HG02763 (cell line): ENCODE measurements around the gene BTNL3.
"Not testable (repeated sequence)": the region's sequence is repeated elsewhere in the genome, so short reads cannot be mapped to it uniquely, and the experiment has no call there.

Source experiments
- ATAC-seq: cut with Tn5 transposase; IDR thresholded peaks from one replicate; pipeline ENCODE4 v1.9.1; 2021; ENCODE audit warnings: mild to moderate bottlenecking, moderate library complexity; ENCODE audit not compliant: unreplicated experiment

BTNL3 gene

DNA sequence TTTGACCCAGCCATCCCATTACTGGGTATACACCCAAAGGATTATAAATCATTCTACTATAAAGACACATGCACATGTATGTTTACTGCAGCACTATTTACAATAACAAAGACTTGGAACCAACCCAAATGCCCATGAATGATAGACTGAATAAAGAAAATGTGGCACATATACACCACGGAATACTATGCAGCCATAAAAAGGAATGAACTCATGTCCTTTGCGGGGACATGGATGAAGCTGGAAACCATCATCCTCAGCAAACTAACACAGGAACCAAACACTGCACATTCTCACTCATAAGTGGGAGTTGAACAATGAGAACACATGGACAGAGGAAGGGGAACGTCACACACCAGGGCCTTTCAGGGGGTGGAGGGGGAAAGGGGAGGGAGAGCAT lies 28.8 kb downstream of the BTNL3 start:
- ATAC-seq = not testable (repeated sequence)

GRCh38 chr5:181020688-181021087 lies 32.0 kb downstream of the BTNL3 start:
- ATAC-seq = no peak

DNA sequence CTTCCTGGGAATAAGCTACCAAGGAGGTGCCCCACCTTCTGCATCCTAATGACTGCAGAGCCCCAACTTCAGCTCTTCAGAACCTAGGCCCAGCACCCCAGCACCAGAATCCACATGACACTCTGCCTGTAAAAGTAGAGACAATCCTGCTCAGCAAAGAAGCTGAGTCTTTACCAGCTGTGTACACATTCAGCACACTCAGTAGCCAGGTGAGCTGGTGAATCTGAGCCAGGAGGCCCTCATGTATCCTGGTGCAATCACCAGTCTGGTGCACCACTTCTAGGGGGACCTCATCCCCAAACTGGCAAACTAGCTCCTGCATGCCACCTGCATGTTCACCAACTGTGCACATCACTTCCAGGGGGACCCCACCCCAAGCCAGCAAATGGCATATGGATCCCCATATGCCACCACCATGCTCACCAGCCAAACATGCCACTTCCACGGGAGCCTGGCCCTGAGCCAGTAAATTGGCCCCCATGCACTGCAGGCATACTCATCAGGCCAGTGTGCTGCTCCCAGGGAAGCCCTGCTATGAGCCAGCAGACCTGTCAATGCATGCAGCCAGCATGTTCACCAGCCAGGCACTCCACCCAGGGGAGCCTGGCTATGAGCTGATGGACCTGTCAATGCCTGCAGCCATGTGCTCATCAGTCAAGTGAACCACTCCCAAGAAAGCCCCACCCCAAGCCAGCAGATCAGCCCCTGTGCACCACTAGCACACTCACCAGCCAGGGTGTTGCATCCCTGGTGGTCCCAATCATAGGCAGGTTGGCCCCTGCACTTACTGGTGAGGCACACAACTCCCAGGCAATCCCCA lies 35.8 kb downstream of the BTNL3 start:
- no peak for ATAC-seq

- no peak for ATAC-seq
These were observed 38.9 kb downstream of the BTNL3 start for GRCh38 chr5:181027452-181028031.

- no peak for ATAC-seq
These were observed 39.6 kb downstream of the BTNL3 start for GRCh38 chr5:181028032-181028819.

- no peak for ATAC-seq
These were observed 43.1 kb downstream of the BTNL3 start for GRCh38 chr5:181031716-181032115.

DNA sequence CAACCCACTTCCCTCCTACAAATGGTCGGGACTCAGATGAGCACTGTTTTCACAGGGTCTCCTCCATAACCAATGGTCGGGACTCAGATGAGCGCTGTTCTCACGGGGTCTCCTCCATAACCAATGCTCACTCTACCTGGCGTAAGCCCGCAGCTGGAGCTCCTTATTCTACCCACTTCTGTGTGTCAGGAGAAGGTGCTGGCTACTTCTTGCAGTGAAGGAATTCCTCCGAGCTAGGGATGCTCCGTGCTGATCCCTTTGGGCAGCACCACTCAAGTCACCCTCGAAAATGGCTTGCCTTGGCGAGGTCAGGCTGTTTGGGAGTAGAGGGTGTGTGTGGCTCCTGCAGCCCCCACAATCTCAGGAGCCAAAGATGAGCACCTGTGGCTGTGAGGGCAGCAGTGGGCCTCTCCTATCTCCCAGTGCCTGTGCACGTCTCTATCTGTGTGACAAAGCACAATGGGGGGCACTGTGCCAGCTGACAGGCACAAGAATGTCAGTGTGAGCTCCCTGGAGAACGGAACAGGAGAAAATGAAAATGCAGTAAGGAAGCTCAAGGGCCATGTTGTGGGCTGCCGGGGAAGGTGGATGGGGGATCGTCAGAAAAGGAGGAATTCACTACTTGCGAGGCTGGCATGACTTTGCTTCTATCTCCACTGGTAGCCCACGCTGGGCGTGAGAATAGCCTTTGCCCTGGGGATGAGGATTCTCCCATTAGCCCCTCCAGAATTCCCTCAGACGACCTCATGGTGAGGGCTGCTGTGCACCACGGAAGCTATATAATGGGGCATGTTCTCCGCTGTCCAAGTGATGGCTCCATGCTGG lies 47.6 kb downstream of the BTNL3 start:
- no peak for ATAC-seq

- no peak for ATAC-seq
These were observed 48.2 kb downstream of the BTNL3 start for GRCh38 chr5:181036816-181037364.

DNA sequence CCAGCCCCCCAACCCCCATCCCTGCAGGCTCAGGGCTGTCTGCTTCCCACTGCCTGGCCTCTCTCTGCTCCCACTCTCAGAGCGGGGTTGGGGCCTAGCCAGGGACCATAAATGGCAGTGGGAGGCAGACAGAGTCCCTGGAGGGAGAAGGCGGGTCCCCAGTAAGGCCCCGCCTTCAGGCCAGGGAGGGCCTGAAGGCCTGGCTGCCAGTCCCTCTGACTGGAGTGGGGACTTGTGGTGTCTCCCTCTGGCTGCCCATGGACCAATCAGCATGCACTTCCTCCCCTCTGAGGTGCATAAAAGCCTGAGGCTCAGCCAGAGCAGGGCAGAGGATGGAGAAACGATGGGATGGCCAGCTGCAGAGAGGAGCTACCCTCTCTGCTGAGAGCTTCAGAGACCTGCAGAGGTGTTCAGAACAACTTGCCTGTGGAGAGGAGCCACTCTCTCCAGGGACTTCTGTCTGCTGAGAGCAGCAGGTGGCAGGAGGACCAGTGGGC lies 48.8 kb downstream of the BTNL3 start:
- ATAC-seq = no peak

DNA sequence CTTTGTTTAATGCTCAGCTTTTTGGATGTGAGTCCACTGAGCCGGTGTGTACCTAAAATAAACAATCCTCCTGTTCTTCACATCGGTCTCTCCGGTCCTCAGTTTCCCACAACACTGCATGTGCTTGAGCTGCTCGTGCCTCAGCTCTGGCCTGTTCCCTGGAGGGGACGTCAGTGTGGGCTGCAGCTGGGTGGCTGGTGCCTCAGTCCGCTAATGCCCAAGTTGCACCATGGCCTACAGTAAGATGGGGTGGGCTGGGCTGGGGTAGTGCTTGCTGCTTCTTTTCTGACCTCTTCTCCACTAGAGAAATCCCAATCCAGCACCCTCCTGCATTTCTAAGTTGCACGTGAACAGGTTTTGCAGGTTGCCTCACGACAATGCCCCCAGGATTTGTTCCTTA lies 50.8 kb downstream of the BTNL3 start:
- ATAC-seq = no peak

GRCh38 chr5:181039931-181040630 lies 51.4 kb downstream of the BTNL3 start, which contains the start of gene BTNL9:
Gene BTNL9, plus strand, starts transcription at chr5:181040266. Its CDS starts 5,224 bp downstream, at chr5:181045490.
- no peak for ATAC-seq

DNA sequence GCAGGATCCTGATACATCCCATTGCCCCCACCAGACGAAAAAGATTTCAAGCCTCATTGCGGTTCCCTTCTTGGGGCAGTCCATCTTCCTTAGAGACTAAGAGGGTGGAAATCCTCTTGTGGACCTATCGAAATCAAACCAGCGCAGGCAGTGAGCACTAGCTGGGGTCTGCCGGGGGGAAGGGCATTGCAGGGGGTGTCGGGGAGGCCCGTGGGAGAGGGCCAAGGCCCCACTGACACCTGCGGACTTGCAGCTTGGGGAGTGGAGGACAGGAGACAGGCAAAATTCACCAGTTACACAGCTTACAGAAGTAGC lies 51.9 kb downstream of the BTNL3 start:
- no peak for ATAC-seq

GRCh38 chr5:181041043-181041442 lies 52.4 kb downstream of the BTNL3 start:
- ATAC-seq = no peak

- no peak for ATAC-seq
These were observed 53.5 kb downstream of the BTNL3 start for GRCh38 chr5:181042036-181042713.

GRCh38 chr5:181042722-181043121 lies 54.1 kb downstream of the BTNL3 start:
- ATAC-seq = no peak

DNA sequence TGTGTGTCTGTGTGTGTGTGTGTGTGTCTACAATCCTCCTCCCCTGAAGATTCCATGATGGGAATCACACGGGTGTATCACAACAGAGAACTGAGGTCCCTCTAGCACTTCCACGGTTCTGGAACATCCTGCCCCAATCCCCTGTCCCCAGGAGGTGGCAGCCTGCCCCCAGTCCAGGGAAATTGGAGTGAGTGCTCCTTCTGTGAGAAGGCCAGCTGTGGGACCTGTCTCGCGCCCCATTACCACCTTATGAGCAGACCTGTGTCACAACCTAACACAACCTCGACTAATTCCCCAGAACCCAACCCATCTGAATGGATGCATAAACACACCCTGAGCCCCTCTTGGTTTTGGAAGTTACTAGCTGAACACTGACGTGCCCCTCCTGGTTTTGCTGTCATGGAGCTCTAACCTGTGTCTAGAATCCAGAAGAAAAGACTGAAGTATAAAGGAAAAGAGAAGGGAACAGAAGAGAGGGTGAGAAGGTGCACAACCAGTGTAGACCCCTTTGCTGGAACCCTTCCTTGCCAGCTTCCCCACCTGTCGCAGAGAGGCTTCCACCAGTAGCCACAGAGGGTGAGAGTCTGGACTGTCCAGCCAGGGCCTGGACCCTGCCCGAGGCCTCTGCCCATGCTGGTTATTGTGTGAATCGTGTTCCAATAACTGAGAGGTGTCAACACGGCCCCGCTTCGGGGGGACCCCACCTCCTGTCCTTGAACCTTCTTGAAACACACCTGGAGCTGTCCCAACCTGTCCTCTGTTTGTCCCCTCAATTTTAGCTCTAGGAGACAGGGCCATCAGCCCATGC lies 54.8 kb downstream of the BTNL3 start:
- ATAC-seq = no peak

GRCh38 chr5:181044093-181044599 lies 55.5 kb downstream of the BTNL3 start:
- no peak for ATAC-seq

DNA sequence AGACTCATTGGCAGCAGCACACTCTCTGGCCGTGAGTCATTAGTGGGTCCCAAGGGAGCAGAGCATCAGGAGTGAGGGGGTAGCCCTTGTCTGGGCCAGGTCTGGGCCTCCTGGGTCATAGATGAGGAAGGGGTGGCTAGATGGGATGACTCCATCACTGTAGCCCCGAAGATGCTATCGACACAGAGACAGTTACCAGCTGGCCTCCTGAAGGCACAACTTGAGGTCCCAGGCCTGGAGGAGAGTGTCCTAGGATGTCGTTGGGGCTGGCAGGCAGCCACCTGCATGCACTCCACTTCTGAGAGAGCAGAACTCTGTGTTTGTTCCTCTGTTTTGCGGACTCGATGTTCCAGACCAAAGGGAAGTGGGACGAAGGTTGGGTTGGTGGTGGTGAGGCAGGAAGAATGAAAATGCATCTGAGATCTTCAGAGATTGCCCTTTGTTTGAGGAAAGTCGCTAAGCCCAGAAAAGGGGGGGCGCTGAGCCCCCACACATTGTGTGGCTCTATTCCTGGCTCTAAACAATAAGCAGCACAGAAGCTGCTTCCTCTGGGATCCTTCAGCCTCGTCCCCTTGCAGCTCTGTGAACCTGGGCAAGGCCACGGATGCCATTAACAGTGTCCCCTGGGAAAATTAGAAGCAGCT lies 56.1 kb downstream of the BTNL3 start:
- ATAC-seq = no peak
